Ishikawa (cell line): ENCODE results near the gene ULK4.

Source experiments
- EGR1 ChIP-seq: IDR thresholded peaks from 2 replicates; pipeline ENCODE4 v1.6.1; 2012
- FOXM1 ChIP-seq: IDR thresholded peaks from 2 replicates; pipeline ENCODE4 v1.6.1; 2012; ENCODE audit warnings: low read depth, borderline replicate concordance
- MAX ChIP-seq: IDR thresholded peaks from 2 replicates; pipeline ENCODE4 v1.6.1; 2012
- NFIC ChIP-seq: IDR thresholded peaks from 2 replicates; pipeline ENCODE4 v1.6.1; 2012
- RAD21 ChIP-seq: IDR thresholded peaks from 2 replicates; pipeline ENCODE4 v1.6.1; 2012; ENCODE audit warnings: low read depth
- TCF12 ChIP-seq: IDR thresholded peaks from 2 replicates; pipeline ENCODE4 v1.6.1; 2012; ENCODE audit warnings: low read depth
- USF1 ChIP-seq: IDR thresholded peaks from 2 replicates; pipeline ENCODE4 v1.6.1; 2012

- TF ChIP-seq RAD21 (no peak), USF1 (no peak), EGR1 (no peak), NFIC (no peak), TCF12 (no peak), MAX (no peak), FOXM1 (no peak)
These were observed 646.8 kb downstream of the ULK4 start for GRCh38 chr3:41315126-41315525.
